Breast epithelium (tissue), 4 donors: Measurements from ENCODE around the gene NUPR2. TPM values are rescaled to one million over a fixed set of nuclear protein-coding genes. Genes with fewer than 3 reads are reported as not detected.
A peak's percentile ranks its signal among the peaks of the same experiment; 100 is the strongest.
"Not testable (repeated sequence)": the region's sequence is repeated elsewhere in the genome, so short reads cannot be mapped to it uniquely, and the experiment has no call there.

Source experiments
- DNase-seq, 2 donors: peaks; one replicate each; pipeline ENCODE4 v3.0.0-alpha.2; 2019; ENCODE audit warnings: low spot score in 2 of 2
- H3K27ac ChIP-seq, 2 donors: fragments of 200-600 bp; sonication (generic) in 1 of 2; one replicate each; pipeline ENCODE4 v1.5.1; 2016 to 2019; ENCODE audit warnings: mild to moderate bottlenecking in 1 of 2
- H3K27me3 ChIP-seq, 2 donors: fragments of 200-600 bp; sonication (generic) in 1 of 2; one replicate each; pipeline versions ENCODE4 v1.5.1 to v1.6.0; 2017 to 2019; ENCODE audit warnings: control low read depth in 1 of 2, mild to moderate bottlenecking in 1 of 2
- H3K36me3 ChIP-seq: fragments of 200-600 bp; one replicate; pipeline ENCODE4 v1.5.1; 2019
- H3K4me1 ChIP-seq, 2 donors: fragments of 200-600 bp; sonication (generic); one replicate each; pipeline ENCODE4 v1.5.1; 2016 to 2019; ENCODE audit warnings: control low read depth in 1 of 2
- H3K4me3 ChIP-seq, 3 donors: fragments of 200-600 bp; sonication (generic); 1 replicate in 2 of 3; 2 replicates in 1 of 3; pipeline ENCODE4 v1.5.1; 2016 to 2019; ENCODE audit warnings: mild to moderate bottlenecking in 3 of 3, moderate library complexity in 2 of 3
- H3K9me3 ChIP-seq, 2 donors: fragments of 200-600 bp; sonication (generic) in 1 of 2; one replicate each; pipeline ENCODE4 v1.5.1; 2016 to 2019; ENCODE audit warnings: control low read depth in 1 of 2
- CTCF ChIP-seq, 3 donors: fragments of 450-650 bp; IDR thresholded peaks; one replicate each; pipeline ENCODE4 v1.5.1; 2016 to 2017; ENCODE audit warnings: antibody characterized with exemption in 3 of 3, mild to moderate bottlenecking in 3 of 3, moderate library complexity in 3 of 3
- POLR2A ChIP-seq: fragments of 450-650 bp; IDR thresholded peaks from one replicate; pipeline ENCODE4 v1.6.1; 2016; ENCODE audit warnings: antibody characterized with exemption, mild to moderate bottlenecking, moderate library complexity
- POLR2AphosphoS5 ChIP-seq, 3 donors: sonication (generic); formaldehyde crosslinking; IDR thresholded peaks; one replicate each; pipeline ENCODE4 v1.6.1; 2017; ENCODE audit warnings: antibody characterized with exemption in 3 of 3
- intact Hi-C: fragments of 100-400 bp; cut with DNase I; formaldehyde crosslinking; loops from one replicate; pipeline ENCODE4 v1.15.1; 2023; ENCODE audit warnings: low total_unique reads
- total RNA-seq, 3 donors: library from RNA; depleted of rRNA; stranded (reverse); fragments of >200 nt; gene quantifications; one replicate each; pipeline ENCODE4 v1.1.0, GENCODE V29; 2016

Gene NUPR2
- total RNA-seq, 3 donors from 2014 or later, result 5.2 to 10.1 TPM; not detected in 1

DNA sequence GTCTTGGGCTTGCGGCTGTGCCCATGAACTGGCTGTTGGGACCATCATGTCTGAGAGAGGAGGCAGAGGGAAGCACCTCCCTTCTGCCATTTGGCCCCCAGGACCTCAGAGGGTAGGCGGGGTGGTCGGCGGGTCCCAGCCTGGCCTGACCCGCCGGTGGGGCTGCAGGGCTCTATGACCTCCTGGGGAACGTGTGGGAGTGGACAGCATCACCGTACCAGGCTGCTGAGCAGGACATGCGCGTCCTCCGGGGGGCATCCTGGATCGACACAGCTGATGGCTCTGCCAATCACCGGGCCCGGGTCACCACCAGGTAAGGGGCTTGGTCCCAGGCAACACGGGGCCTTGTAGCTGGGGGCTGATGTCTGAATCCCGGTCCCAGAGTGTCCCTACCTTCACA lies 38.0 kb downstream of the NUPR2 start:
- H3K36me3 ChIP-seq, result no peaks in the 10 kb centered on the region
- no peaks in the 10 kb centered on the region for H3K27me3 ChIP-seq
- intact Hi-C loops, result no loop called here
- no peak overlapping the region for H3K4me3 ChIP-seq
- H3K9me3 ChIP-seq, result no peaks in the 10 kb centered on the region
- no peak for TF ChIP-seq CTCF (IDR thresholded peaks at IDR 0.05)
- TF ChIP-seq POLR2AphosphoS5 (IDR thresholded peaks at IDR 0.05), result no peak
- TF ChIP-seq POLR2A, result no peak
- H3K27ac ChIP-seq, result peak overlapping the region; percentile 92
- DNase-seq, result no peak
- H3K4me1 ChIP-seq, result peaks cover 7 to 22% of the 10 kb centered on the region in 2 donors

DNA sequence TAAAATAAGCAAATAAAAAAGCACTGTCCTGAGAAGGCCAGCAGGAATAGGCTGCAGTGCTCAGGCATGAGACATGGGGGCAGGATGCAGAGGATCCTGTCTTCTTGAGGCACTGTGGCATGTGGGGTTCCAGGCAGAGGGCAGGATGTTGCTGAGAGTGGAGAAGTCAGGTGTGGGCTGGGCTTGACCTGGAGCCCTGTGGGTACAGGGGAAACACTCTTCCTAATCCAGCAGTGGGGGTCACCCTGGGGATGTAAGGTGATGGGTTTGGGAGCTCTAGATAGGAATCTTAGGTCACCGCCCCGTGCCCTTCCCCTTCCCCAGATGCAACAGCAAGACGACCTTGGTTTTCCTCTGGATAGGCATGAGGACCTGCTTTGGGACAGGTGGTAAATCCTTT lies 38.5 kb downstream of the NUPR2 start:
- H3K9me3 ChIP-seq, result no peaks in the 10 kb centered on the region
- no peaks in the 10 kb centered on the region for H3K36me3 ChIP-seq
- no peaks in the 10 kb centered on the region for H3K27me3 ChIP-seq
- TF ChIP-seq CTCF (IDR thresholded peaks at IDR 0.05), result no peak
- no peak for TF ChIP-seq POLR2A
- no peak for TF ChIP-seq POLR2AphosphoS5 (IDR thresholded peaks at IDR 0.05)
- H3K4me1 ChIP-seq, result peaks cover 7 to 22% of the 10 kb centered on the region in 2 donors
- no peak overlapping the region for H3K4me3 ChIP-seq
- DNase-seq, result no peak
- intact Hi-C loops, result no loop called here
- H3K27ac ChIP-seq, result peak overlapping the region; percentile 92

- no peak overlapping the region for H3K4me3 ChIP-seq
- peak overlapping the region; percentile 74 to 80 for H3K27ac ChIP-seq
- H3K4me1 ChIP-seq, result peaks cover 3 to 9% of the 10 kb centered on the region in 2 donors
- no peaks in the 10 kb centered on the region for H3K9me3 ChIP-seq
- TF ChIP-seq CTCF (IDR thresholded peaks at IDR 0.05), result peak; percentile 66 to 93 (median 89)
- peak in 1 of 3 donors; percentile 28 for TF ChIP-seq POLR2AphosphoS5 (IDR thresholded peaks at IDR 0.05)
- no peak for TF ChIP-seq POLR2A
- intact Hi-C loops, result no loop called here
- H3K27me3 ChIP-seq, result no peaks in the 10 kb centered on the region
- DNase-seq, result peak; percentile 92 to 94
- no peaks in the 10 kb centered on the region for H3K36me3 ChIP-seq
Measured at GRCh38 chr7:56074371-56074791, 41.8 kb downstream of the NUPR2 start.

DNA sequence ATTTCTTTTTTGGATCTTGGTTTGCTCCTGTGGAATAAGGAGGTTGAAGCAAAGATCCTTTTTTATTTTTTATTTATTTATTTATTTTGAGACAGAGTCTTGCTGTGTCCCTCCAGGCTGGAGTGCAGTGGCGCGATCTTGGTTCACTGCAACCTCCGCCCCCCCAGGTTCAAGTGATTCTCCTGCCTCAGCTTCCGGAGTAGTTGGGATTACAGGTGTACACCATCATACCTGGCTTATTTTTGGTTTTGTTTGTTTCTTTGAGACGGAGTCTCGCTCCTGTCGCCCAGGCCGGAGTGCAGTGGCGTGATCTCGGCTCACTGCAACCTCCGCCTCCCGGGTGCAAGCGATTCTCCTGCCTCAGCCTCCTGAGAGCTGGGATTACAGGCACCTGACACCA lies 49.8 kb downstream of the NUPR2 start:
- H3K27me3 ChIP-seq, H3K4me1 ChIP-seq, H3K4me3 ChIP-seq, H3K36me3 ChIP-seq, H3K9me3 ChIP-seq, intact Hi-C loops, H3K27ac ChIP-seq, DNase-seq: not testable (repeated sequence)

Other genes with a start within 250 kb of the NUPR2 start
- 1 to 10 TPM; 2.6 to 5.8 (median 4.2) TPM for gene ZNF713, start 229.0 kb downstream of the NUPR2 start, total RNA-seq
- 10 to 100 TPM in 1 of 3 donors, 1 to 10 TPM in 2; 6.9 to 10.4 (median 9.2) TPM for gene MRPS17, start 164.5 kb downstream of the NUPR2 start, total RNA-seq
- gene NIPSNAP2, start 151.8 kb downstream of the NUPR2 start, total RNA-seq, result 100 to 1,000 TPM in 1 of 3 donors, 10 to 100 TPM in 2; 79.8 to 128 (median 87.2) TPM
- gene PSPH, start 65.0 kb downstream of the NUPR2 start, total RNA-seq, result 10 to 100 TPM; 11.4 to 17.7 (median 14.4) TPM
- gene CCT6A, start 64.7 kb downstream of the NUPR2 start, total RNA-seq, result 100 to 1,000 TPM in 2 of 3 donors, 10 to 100 TPM in 1; 75.7 to 137 (median 112) TPM
- gene SUMF2, start 52.1 kb downstream of the NUPR2 start, total RNA-seq, result 100 to 1,000 TPM; 123 to 131 (median 127) TPM
- gene PHKG1, start 23.5 kb downstream of the NUPR2 start, total RNA-seq, result 1 to 10 TPM; 2.6 to 4.3 (median 2.8) TPM
- 100 to 1,000 TPM; 327 to 371 (median 363) TPM for gene CHCHD2, start 9.9 kb downstream of the NUPR2 start, total RNA-seq